ENCODE measurements around the gene OR13J1. TPM values are rescaled to one million over a fixed set of nuclear protein-coding genes. Genes with fewer than 3 reads are reported as not detected.

Gene OR13J1
- total RNA-seq, 1 donor from 2014 or later = not detected

- intact Hi-C loops (cut with DNase I) = no loop called here
- Histone ChIP-seq H3K9me3 (no peaks in the 10 kb centered on the region), H3K27me3 (no peaks in the 10 kb centered on the region), H3K36me3 (no peaks in the 10 kb centered on the region), H3K4me3 (no peak overlapping the region), H3K27ac (no peak overlapping the region), H3K4me1 (no peaks in the 10 kb centered on the region)
- no peak for DNase-seq (ENCODE audit: extremely low spot score in 2 of 2)
- TF ChIP-seq, protein P1, sequence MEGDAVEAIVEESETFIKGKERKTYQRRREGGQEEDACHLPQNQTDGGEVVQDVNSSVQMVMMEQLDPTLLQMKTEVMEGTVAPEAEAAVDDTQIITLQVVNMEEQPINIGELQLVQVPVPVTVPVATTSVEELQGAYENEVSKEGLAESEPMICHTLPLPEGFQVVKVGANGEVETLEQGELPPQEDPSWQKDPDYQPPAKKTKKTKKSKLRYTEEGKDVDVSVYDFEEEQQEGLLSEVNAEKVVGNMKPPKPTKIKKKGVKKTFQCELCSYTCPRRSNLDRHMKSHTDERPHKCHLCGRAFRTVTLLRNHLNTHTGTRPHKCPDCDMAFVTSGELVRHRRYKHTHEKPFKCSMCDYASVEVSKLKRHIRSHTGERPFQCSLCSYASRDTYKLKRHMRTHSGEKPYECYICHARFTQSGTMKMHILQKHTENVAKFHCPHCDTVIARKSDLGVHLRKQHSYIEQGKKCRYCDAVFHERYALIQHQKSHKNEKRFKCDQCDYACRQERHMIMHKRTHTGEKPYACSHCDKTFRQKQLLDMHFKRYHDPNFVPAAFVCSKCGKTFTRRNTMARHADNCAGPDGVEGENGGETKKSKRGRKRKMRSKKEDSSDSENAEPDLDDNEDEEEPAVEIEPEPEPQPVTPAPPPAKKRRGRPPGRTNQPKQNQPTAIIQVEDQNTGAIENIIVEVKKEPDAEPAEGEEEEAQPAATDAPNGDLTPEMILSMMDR (IDR thresholded peaks at IDR 0.05) = no peak
- TF ChIP-seq POLR2AphosphoS5 (IDR thresholded peaks at IDR 0.05; ENCODE audit: insufficient read depth in 1 of 2, low read depth in 1 of 2) (no peak), POLR2A (IDR thresholded peaks at IDR 0.05) (no peak)
Observed at GRCh38 chr9:35872505-35872904, 2.3 kb upstream of the OR13J1 start.

DNA sequence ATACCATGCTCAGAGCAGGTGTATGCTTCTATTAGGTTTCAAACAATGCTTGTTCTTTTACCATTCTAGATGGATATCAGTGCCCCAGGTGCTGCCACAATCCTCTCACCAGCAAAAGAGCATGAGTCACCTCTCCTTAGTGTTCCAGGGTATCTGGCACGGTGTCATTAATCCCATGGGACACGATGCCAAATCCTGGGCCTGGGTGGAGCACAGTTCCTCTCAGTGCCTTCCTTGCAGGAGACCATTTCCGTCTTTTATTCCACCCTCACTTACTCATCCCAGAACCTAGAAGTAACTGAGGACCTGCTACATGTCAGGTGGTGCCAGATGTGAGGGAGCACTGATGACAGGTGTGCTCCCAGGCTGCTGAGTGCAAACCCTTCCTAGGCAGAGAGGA, 1.3 kb upstream of the OR13J1 start:
- DNase-seq (ENCODE audit: extremely low spot score in 2 of 2) = no peak

DNA sequence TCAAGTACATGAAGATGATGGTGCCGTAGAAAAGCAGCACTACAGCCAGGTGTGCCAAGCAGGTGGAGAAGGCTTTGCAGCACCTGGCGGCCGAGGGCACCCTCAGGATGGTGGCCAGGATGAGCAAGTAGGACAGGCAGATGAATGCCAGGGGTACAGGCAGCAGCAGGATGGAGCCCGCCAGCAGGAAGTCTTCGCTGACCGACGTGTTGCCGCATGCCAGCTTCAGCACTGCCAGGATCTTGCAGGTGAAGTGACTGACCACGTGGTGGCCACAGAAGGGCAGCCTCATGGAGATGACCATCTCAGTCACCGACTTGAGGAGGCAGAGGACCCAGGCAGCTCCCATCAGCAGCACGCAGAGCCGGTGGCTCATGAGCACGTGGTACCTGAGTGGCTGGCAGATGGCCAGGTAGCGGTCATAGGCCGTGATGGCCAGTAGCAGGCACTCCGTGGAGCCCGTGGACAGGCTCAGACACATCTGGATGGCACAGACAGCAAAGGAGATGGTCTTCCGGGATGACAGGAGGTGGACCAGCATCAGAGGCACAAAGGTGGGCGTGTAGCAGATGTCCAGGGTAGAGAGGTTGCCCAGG, 482 bp downstream of the OR13J1 start:
- TF ChIP-seq POLR2A (IDR thresholded peaks at IDR 0.05) (no peak), POLR2AphosphoS5 (IDR thresholded peaks at IDR 0.05; ENCODE audit: insufficient read depth in 1 of 2, low read depth in 1 of 2) (no peak)
- TF ChIP-seq, protein P1 (IDR thresholded peaks at IDR 0.05) = no peak
- H3K27ac ChIP-seq = no peak overlapping the region
- no peaks in the 10 kb centered on the region for H3K9me3 ChIP-seq
- H3K4me1 ChIP-seq = no peaks in the 10 kb centered on the region
- no peaks in the 10 kb centered on the region for H3K36me3 ChIP-seq
- no peak overlapping the region for H3K4me3 ChIP-seq
- intact Hi-C loops (cut with DNase I) = no loop called here
- DNase-seq (ENCODE audit: extremely low spot score in 2 of 2) = no peak
- H3K27me3 ChIP-seq = no peaks in the 10 kb centered on the region

More for the DNA sequence above, 1.3 kb upstream of the OR13J1 start:
- TF ChIP-seq POLR2A (IDR thresholded peaks at IDR 0.05) (no peak), POLR2AphosphoS5 (IDR thresholded peaks at IDR 0.05; ENCODE audit: insufficient read depth in 1 of 2, low read depth in 1 of 2) (no peak)
- TF ChIP-seq, protein P1 (IDR thresholded peaks at IDR 0.05) = no peak
- Histone ChIP-seq H3K4me3 (no peak overlapping the region), H3K9me3 (no peaks in the 10 kb centered on the region), H3K4me1 (no peaks in the 10 kb centered on the region), H3K27me3 (no peaks in the 10 kb centered on the region), H3K27ac (no peak overlapping the region), H3K36me3 (no peaks in the 10 kb centered on the region)
- intact Hi-C loops (cut with DNase I) = no loop called here

GRCh38 chr9:35868933-35869332, 1.3 kb downstream of the OR13J1 start:
- no peaks in the 10 kb centered on the region for H3K9me3 ChIP-seq
- H3K27ac ChIP-seq = no peak overlapping the region
- no peak for DNase-seq (ENCODE audit: extremely low spot score in 2 of 2)
- H3K4me1 ChIP-seq = no peaks in the 10 kb centered on the region
- TF ChIP-seq POLR2A (IDR thresholded peaks at IDR 0.05) = no peak
- H3K27me3 ChIP-seq = no peaks in the 10 kb centered on the region
- no peak overlapping the region for H3K4me3 ChIP-seq
- no peaks in the 10 kb centered on the region for H3K36me3 ChIP-seq
- intact Hi-C loops (cut with DNase I) = no loop called here

DNA sequence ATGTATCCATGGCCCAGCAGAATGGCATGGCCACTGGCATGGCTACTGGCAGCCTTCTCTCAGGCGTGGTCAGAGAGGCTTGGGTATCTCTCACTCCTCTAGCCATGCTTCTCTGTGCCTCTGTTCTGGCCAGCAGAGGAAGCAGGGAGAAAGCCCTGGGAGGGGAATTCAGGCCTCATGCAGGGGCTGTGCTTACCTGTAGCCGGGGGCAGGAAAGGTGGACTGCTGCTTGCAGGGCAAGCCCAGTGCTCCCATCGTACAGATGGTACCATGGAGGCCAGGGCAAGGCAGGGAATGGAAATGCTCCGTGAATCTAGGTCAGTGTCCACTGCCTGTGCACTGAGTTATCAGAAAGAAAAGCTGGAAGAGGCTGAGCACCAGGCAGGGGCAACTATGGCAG, 2.7 kb downstream of the OR13J1 start:
- Histone ChIP-seq H3K4me3 (no peak overlapping the region), H3K36me3 (no peaks in the 10 kb centered on the region), H3K4me1 (no peaks in the 10 kb centered on the region), H3K27me3 (no peaks in the 10 kb centered on the region), H3K9me3 (no peaks in the 10 kb centered on the region), H3K27ac (no peak overlapping the region)
- intact Hi-C loops (cut with DNase I) = no loop called here
- DNase-seq (ENCODE audit: extremely low spot score in 2 of 2) = no peak
- TF ChIP-seq POLR2AphosphoS5 (IDR thresholded peaks at IDR 0.05; ENCODE audit: insufficient read depth in 1 of 2, low read depth in 1 of 2) (no peak), POLR2A (IDR thresholded peaks at IDR 0.05) (no peak)
- TF ChIP-seq, protein P1 (IDR thresholded peaks at IDR 0.05) = no peak

All from vagina (tissue), 2 donors.